ENCODE data around the gene TLCD3A.

GRCh38 chr17:774313-774584, 41.9 kb downstream of the TLCD3A start:
- TF ChIP-seq CTCF (IDR thresholded peaks at IDR 0.05) (no peak), POLR2A (IDR thresholded peaks at IDR 0.05) (no peak)

All from thyroid gland (tissue), 4 donors.